Measurements from ENCODE around the gene CD247. TPM values are rescaled to one million over a fixed set of nuclear protein-coding genes. Genes with fewer than 3 reads are reported as not detected.
A peak's percentile ranks its signal among the peaks of the same experiment; 100 is the strongest.

The CD247 gene
- total RNA-seq, 1 donor from 2014 or later: 6.5 TPM

DNA sequence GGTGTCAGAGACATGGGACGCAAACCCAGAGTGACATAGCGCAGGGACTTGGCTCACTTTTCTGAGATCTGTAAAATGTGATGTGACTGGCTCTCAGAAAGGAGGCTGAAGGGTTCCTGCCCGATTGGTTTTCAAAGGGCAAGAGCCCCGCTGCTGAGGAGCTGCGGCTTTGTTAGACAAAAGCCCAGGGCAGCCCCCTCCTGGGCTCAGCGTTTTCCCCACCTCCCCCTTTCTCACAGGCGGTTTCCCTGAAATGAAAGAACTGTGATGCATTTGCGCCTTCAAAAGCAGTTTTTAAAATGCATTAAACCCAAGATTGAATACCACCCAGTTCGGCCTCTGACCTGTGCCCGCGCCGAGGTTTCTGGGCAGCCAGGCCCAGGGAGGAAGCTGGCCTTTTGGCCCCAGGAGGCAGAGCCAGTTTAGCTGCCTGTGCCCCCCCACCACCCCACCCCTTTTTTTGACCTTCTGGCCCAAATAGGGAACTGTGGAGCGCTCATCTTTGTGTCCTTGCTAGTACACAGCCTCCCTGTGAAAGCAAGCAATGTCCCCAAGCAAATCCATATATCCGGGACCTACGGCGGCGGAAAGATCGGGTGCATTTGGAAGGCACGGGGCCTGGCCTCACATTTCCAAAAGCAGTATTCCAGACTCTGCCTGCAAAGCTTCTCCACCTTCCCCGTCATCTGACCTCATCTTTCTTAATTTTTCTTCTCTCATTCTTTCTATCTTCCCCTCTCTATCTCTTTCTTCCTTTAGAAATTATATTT, 28.6 kb downstream of the CD247 start:
- no peak for DNase-seq (ENCODE audit: low spot score)

- peak; percentile 35 for DNase-seq (ENCODE audit: low spot score)
Observed at GRCh38 chr1:167488786-167489185, 29.5 kb downstream of the CD247 start.

DNA sequence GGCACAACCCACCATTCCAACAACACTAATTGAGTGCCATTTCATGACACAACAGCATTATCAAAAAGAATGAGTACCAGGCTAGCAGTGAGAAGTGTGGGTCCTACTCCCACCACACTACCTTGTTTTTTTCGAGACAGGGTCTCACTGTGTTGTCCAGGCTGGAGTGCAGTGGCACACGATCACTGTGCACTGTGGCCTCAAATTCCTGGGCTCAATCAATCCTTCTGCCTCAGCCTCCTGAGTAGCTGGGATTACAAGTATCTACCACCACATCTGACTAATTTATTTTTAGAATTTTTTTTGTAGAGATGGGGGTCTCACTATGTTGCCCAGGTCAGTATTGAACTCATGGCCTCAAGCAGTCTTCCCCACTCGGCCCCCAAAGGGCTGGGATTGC, 30.7 kb downstream of the CD247 start:
- DNase-seq (ENCODE audit: low spot score): no peak

GRCh38 chr1:167486090-167486824, 32.1 kb downstream of the CD247 start:
- DNase-seq (ENCODE audit: low spot score): peak; percentile 14

DNA sequence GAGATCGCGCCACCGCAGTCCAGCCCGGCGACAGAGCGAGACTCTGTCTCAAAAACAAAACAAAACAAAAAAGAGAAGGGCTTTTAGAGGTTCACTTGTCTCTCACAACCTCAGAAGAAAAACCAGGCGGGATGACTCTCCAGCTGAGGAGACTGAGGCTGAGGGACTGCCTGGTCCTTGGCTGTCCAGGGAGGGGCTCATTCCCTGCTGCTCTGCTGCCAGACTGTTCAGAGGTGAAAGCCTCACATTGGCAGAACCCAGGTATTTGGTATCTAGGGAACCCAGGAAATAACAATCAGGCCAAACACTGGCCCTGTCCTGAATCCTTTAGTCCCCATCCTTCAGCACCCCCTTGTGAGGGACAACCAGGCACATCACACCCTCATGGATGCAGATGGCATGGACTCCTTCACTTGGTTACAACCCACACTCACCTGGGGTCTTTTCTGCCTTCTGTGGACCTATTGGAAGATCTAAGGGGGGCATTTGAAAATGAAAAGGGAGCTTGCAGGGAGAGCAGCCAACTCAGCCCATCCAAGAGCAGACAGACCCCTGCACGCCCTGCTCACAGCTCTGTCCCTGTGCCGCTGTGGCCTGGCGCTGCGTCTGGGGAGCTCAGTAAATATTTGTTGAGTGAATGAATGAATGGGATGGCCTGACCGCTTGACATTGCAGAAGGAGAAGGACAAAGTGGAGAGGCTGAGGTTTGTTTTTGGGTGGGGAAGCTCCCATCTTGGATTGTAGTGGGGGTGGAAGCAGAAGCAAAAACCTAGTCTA, 33.4 kb downstream of the CD247 start:
- no peak for DNase-seq (ENCODE audit: low spot score)

GRCh38 chr1:167483790-167484189, 34.5 kb downstream of the CD247 start:
- no peak for DNase-seq (ENCODE audit: low spot score)

DNA sequence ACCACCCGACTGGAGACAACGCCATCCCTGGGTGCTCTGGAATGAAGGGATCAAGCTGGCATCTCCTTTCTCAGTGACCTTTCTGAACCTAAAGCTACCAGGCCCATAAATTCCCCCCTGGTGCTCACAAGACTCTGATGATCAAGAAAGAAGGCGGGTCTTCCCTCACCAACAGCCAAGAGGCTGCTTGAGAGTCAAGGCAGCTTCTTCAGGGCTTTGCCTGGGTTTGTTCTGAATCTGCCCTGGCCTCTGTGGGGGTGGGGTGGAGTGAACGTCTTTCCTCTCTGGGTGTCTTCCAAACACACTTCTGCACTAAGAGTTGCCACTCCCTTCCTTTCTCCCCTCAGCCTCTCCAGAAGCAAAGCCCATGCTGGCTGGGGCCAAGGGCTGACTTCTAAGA, 36.1 kb downstream of the CD247 start:
- peak; percentile 42 for DNase-seq (ENCODE audit: low spot score)

DNA sequence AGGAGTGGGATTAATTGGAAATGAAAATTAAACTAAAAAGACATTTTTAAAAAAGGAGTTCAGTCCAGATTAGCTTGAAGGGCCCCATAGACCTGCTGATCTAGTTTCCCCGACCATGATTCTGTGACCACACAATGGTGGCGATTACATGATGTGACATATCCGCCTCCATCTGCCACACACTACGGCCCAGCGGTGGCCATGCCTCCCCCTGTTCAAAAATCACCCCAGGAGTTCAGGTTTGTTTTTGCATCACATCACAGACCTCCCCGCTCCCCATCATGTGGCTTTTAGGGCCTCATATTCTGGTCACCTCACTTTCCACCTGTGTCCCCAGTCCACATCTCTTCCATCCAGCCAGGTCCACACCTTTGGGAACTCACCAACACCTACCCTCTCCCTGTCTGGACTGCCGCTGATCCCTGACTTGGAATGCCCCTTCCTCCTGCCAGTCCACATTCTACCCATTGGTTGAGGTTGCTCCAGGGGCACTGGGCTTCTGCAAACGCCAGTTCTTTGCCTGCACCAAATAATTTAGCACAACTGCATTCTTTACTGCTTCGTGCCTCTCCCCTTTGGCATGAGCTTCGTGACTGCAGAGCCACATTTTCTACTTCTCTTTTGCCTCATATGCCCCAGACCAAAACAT, 38.9 kb downstream of the CD247 start:
- no peak for DNase-seq (ENCODE audit: low spot score)

GRCh38 chr1:167477986-167478385, 40.3 kb downstream of the CD247 start:
- DNase-seq (ENCODE audit: low spot score): no peak

DNA sequence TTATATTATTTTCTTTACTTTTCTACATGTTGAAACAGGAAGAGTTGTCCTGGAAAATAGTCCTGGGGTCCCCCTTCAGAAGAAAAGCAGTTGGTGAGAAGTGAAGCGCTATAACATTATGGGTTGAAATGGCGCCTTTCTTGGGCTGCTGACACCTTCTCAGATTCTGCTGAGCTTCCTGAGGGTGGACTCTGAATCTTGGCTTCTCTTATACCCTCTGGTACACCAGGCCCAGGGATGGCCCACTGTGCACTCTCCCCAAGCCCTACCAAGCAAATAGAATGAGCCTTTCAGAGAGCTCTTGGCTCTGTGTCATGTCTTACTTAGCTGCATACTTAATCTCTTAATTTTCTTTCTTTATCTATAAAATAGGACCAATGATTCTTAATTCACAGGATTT, 42.3 kb downstream of the CD247 start:
- no peak for DNase-seq (ENCODE audit: low spot score)

GRCh38 chr1:167474191-167474641, 44.1 kb downstream of the CD247 start:
- DNase-seq (ENCODE audit: low spot score): no peak

GRCh38 chr1:167473761-167474160, 44.6 kb downstream of the CD247 start:
- DNase-seq (ENCODE audit: low spot score): no peak

GRCh38 chr1:167472752-167473521, 45.4 kb downstream of the CD247 start:
- DNase-seq (ENCODE audit: low spot score): no peak

DNA sequence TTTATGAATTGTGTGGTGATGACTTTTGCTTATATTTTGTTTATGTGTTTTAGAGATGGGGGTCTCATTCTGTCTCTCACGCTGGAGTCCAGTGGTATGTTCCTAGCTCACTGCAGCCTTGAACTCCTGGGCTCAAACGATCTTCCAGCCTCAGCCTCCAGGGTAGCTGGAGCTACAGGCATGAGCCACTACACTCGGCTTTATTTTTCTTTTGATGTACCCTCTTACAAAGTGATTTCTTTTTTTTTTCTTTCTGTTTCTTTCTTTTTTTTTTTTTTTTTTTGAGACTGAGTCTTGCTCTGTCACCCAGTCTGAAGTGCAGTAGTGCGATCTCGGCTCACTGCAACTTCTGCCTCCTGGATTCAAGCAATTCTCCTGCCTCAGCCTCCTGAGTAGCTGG, 46.8 kb downstream of the CD247 start:
- no peak for DNase-seq (ENCODE audit: low spot score)

DNA sequence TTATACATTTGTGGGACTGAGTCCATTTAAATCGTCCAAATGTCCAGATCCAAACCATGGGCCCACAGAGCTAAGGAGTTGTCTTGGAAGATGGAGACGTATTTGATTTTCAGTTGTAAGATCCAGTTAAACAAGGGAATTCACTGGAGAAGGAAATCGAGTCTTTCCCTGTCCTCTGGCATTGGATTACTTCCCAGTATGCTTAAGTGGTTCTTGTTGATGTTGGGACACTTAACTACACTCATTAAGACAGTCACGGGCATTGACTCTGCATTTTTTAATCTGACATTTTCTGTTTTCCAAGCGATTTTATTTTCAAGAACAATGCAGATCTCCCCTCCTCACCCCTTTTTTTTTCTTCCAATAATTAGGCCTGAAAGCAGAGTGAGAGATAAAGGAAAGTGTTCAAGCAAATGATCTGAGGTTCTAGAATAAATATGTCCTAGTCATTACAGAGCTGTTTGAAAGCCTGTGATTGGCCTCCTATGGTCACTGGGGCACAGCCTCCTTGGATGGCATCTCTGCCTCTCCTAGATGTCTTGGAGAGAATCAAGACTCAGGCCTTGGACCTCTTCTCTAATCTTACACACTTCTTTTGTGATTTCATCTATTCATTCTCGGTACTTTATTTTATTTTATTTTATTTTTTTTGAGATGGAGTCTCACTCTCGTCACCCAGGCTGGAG, 48.9 kb downstream of the CD247 start:
- DNase-seq (ENCODE audit: low spot score): no peak

DNA sequence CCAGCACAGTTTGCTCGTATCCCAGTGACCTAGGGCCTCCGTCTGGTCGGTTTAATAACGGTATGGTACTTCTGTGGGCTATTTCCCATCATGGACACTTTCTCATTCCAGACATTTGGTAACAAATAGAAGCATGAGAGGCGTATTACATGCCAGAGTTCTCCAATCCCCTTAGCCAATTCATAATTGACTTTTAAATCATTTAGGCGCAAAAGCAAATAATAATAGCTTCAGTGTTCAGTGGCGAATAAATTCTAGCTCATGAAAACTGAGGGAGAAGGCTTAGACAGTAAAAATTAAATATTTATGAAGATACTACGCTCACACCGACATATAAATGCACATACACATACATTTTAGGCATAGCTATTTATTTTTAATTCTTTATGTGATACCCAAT, 50.6 kb downstream of the CD247 start:
- no peak for DNase-seq (ENCODE audit: low spot score)

DNA sequence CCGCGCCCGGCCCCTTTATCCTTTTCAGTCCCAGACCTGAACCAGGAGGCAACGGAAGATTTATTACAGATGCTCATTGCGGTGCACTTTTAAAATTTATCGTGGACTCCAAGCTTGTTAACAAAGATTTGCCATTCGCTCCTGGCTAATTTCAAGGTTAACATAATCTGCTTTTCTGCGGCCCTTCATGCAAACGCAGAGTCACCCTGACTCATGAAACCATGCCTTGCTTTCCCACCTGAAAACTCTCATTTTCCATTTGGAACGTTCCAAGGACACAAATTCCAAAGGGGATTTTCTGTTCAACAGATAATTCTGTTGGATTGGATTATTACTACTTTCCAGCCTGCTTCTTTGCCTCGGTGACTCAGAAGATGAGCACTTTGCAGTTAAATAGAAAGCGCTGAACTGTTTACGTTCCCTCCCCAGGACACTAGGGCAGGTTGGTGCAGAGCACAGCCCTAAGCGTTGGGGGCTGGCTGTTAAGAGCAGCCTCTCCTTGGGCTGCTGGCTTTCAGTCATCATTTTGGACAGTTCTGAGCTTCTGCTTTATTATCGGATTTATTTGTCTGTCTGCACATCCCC, 51.1 kb downstream of the CD247 start:
- peak; percentile 77 for DNase-seq (ENCODE audit: low spot score)

- DNase-seq (ENCODE audit: low spot score): no peak
Observed at GRCh38 chr1:167465743-167466142, 52.6 kb downstream of the CD247 start.

- no peak for DNase-seq (ENCODE audit: low spot score)
Observed at GRCh38 chr1:167465018-167465417, 53.3 kb downstream of the CD247 start.
